ENCODE data around the gene OTOS. TPM values are rescaled to one million over a fixed set of nuclear protein-coding genes. Genes with fewer than 3 reads are reported as not detected.

OTOS gene
- total and polyA plus RNA-seq, 7 donors, result 0.20 TPM; not detected in 6

DNA sequence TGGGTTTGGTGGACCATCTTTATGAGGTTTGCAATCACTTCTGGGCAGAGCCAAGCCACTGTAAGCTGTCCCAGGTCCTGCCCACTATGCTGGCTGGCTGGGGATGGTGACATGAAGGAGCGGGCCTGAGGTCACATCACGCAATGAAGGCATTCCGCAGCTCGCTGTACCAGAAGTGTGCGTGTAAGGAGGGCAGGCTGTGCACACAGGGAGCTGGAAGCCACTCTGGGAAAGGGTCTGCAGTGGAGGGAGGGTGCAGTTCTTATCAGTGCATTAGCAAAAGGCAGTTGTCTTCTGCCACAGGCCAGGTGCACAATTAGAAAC lies 16.7 kb upstream of the OTOS start:
- DNase-seq (peak; percentile 1 to 24), ATAC-seq (no peak)
- intact Hi-C loops (cut with DNase I), result no loop called here
- TF ChIP-seq, protein P1, sequence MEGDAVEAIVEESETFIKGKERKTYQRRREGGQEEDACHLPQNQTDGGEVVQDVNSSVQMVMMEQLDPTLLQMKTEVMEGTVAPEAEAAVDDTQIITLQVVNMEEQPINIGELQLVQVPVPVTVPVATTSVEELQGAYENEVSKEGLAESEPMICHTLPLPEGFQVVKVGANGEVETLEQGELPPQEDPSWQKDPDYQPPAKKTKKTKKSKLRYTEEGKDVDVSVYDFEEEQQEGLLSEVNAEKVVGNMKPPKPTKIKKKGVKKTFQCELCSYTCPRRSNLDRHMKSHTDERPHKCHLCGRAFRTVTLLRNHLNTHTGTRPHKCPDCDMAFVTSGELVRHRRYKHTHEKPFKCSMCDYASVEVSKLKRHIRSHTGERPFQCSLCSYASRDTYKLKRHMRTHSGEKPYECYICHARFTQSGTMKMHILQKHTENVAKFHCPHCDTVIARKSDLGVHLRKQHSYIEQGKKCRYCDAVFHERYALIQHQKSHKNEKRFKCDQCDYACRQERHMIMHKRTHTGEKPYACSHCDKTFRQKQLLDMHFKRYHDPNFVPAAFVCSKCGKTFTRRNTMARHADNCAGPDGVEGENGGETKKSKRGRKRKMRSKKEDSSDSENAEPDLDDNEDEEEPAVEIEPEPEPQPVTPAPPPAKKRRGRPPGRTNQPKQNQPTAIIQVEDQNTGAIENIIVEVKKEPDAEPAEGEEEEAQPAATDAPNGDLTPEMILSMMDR (IDR thresholded peaks at IDR 0.05), result no peak
- Histone ChIP-seq H3K27me3 (ENCODE audit: insufficient read depth in 3 of 3, low read length in 2 of 3) (no peaks in the 10 kb centered on the region), H3K4me1 (no peaks in the 10 kb centered on the region), H3K4me3 (no peak overlapping the region), H3K36me3 (ENCODE audit: insufficient read depth in 1 of 2, low read depth in 1 of 2) (no peaks in the 10 kb centered on the region), H3K9me3 (no peaks in the 10 kb centered on the region), H3K27ac (no peak overlapping the region)
- 89 to 92% (median 91%) methylated on average over 5 of the region's 5 CpGs for WGBS, 3 donors

DNA sequence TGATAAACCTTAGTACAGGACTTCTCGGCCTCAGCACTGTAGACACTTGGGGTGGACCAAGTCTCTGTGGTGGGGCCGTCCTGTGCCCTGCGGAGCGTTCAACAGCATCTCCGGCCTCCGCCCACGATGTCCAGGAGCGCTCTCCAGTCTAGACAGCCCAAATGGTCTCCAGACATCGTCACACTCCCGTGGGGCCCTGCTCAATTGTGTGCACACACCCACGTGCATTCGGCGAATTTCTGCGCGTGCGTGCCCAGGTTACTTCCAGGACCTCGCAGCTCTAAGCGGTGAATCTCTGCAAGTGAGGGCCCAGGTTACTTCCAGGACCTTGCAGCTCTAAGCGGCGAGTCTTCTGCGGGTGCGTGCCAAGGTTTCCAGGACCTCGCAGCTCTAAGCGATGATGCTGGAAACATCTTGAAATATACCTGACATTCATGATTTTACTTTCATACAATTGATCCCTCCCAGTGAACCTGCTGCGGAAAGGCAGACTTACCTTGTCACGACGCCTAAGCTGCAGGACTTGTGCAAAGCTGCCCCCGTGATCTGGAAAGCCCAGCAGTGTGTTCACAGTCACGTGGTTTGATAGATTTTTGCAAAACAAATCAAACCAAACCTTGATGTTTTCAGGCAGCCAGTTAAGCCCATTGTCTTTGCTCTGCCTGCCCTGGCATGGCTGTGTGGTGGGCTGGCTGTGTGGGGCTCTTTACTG lies 16.1 kb upstream of the OTOS start:
- H3K27ac ChIP-seq, result no peak overlapping the region
- no peaks in the 10 kb centered on the region for H3K36me3 ChIP-seq (ENCODE audit: insufficient read depth in 1 of 2, low read depth in 1 of 2)
- ATAC-seq, result no peak
- H3K9me3 ChIP-seq, result no peaks in the 10 kb centered on the region
- intact Hi-C loops (cut with DNase I), result no loop called here
- peak; percentile 10 to 34 for DNase-seq
- WGBS, 3 donors, result 82 to 88% (median 84%) methylated on average over 29 of the region's 29 CpGs
- TF ChIP-seq, protein P1 (IDR thresholded peaks at IDR 0.05), result no peak
- H3K4me1 ChIP-seq, result no peaks in the 10 kb centered on the region
- no peak overlapping the region for H3K4me3 ChIP-seq
- no peaks in the 10 kb centered on the region for H3K27me3 ChIP-seq (ENCODE audit: insufficient read depth in 3 of 3, low read length in 2 of 3)

DNA sequence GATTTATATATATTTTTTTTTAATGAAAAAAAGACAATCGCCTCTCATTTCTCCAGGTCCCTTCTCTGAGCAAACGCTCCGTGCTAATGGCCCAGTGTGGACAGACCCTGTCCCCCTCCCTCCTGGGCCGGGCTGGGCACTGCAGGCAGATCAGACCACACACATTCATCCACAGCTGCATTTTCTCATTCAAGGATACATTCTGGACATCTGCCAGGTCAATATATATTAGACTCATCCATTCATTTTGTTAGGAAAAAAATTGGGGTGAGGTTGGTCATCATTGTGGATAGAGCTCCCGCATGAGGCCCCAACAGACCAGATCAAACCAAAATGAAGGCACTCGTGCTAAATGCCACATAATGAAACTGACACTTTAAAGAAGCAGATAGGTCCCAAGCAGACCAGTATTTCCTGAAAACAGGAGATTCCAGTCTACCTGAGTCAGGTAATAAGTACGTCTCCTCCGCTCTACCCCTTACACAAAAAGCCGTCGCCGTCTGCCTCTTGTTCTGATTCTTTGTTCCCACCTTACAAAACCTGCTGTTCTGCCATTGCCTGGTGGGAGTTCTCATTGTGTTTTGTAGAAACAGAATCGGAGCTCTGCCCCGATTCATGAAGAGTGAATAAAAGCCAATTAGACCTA lies 15.4 kb upstream of the OTOS start:
- Histone ChIP-seq H3K27ac (no peak overlapping the region), H3K4me3 (no peak overlapping the region), H3K9me3 (no peaks in the 10 kb centered on the region), H3K27me3 (ENCODE audit: insufficient read depth in 3 of 3, low read length in 2 of 3) (no peaks in the 10 kb centered on the region), H3K4me1 (no peaks in the 10 kb centered on the region), H3K36me3 (ENCODE audit: insufficient read depth in 1 of 2, low read depth in 1 of 2) (no peaks in the 10 kb centered on the region)
- DNase-seq (peak; percentile 3 to 11), ATAC-seq (no peak)
- WGBS, 3 donors, result 81 to 86% (median 85%) methylated on average over 13 of the region's 13 CpGs
- intact Hi-C loops (cut with DNase I), result no loop called here
- TF ChIP-seq, protein P1 (IDR thresholded peaks at IDR 0.05), result no peak

DNA sequence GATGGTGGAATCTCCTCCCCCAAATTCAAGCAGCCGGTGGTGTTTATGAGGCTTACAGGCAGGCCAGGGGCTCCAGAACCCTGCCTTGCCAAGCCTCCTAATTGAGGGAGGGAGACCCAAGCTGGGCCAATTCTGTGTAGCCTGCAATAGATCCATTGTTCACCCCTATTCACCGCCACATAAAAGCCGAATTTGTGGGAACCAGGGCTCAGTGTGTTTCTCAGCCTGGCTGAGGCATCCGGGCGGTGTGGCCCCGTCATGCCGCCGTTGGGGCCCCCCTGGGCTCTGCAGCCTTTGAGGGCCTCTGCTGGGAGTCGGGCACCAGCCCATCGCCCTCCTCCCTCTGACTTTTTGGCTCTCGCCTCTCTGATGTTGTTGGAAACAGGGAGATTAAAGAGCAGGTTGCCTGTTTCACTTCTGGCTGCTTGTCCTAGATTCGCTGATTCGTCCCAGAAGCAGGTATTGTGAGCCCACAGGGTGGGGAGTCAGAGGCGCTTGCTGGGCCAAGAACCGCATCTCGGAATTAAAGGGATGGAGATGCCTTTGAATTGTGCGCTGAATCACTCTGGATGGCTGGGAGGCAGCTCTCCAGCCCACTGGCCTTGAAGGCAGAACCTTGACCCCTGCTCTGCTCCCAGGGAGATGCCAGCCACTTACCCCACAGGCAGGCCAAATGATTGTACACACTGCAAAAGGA lies 14.7 kb upstream of the OTOS start:
- no peak overlapping the region for H3K27ac ChIP-seq
- no peaks in the 10 kb centered on the region for H3K9me3 ChIP-seq
- DNase-seq (peak; percentile 4 to 14), ATAC-seq (no peak)
- H3K4me1 ChIP-seq, result no peaks in the 10 kb centered on the region
- 61 to 68% (median 65%) methylated on average over 17 of the region's 17 CpGs for WGBS, 3 donors
- intact Hi-C loops (cut with DNase I), result no loop called here
- H3K4me3 ChIP-seq, result no peak overlapping the region
- no peaks in the 10 kb centered on the region for H3K36me3 ChIP-seq (ENCODE audit: insufficient read depth in 1 of 2, low read depth in 1 of 2)
- TF ChIP-seq, protein P1 (IDR thresholded peaks at IDR 0.05), result no peak
- H3K27me3 ChIP-seq (ENCODE audit: insufficient read depth in 3 of 3, low read length in 2 of 3), result no peaks in the 10 kb centered on the region

All from psoas muscle (tissue), 8 donors.